GM21717 (cell line): Measurements from ENCODE around the gene PPP2R5B.
A peak's percentile ranks its signal among the peaks of the same experiment; 100 is the strongest.

Experiments used
- ATAC-seq: cut with Tn5 transposase; IDR thresholded peaks from one replicate; pipeline ENCODE4 v1.9.1; 2021; ENCODE audit warnings: mild to moderate bottlenecking, moderate library complexity; ENCODE audit not compliant: unreplicated experiment

PPP2R5B gene

GRCh38 chr11:64888729-64889511 is 35.6 kb upstream of the PPP2R5B start:
- no peak for ATAC-seq

- ATAC-seq: no peak
These were observed 34.0 kb upstream of the PPP2R5B start for GRCh38 chr11:64890522-64890939.

GRCh38 chr11:64891215-64891848 is 33.2 kb upstream of the PPP2R5B start:
- ATAC-seq: no peak

GRCh38 chr11:64891880-64892279 is 32.6 kb upstream of the PPP2R5B start:
- no peak for ATAC-seq

- ATAC-seq: no peak
These were observed 32.1 kb upstream of the PPP2R5B start for GRCh38 chr11:64892411-64892831.

DNA sequence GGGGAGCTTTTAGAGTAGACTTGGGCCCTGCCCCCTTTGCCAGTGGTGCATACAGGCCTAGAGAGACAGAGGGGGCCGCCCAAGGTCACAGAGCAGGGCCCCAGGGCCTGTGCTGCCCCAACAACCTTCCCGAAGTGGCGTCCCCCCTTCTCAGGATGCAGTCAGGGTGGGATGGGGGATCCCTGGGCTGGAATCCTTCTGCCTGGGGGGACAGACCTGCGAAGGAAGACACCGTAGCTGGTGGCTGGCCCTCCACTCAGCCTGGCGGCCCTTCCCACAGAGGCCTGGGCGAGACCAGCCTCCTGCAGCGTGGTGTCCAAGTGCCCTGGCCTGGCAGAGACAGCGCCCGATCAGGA is 31.7 kb upstream of the PPP2R5B start:
- no peak for ATAC-seq

DNA sequence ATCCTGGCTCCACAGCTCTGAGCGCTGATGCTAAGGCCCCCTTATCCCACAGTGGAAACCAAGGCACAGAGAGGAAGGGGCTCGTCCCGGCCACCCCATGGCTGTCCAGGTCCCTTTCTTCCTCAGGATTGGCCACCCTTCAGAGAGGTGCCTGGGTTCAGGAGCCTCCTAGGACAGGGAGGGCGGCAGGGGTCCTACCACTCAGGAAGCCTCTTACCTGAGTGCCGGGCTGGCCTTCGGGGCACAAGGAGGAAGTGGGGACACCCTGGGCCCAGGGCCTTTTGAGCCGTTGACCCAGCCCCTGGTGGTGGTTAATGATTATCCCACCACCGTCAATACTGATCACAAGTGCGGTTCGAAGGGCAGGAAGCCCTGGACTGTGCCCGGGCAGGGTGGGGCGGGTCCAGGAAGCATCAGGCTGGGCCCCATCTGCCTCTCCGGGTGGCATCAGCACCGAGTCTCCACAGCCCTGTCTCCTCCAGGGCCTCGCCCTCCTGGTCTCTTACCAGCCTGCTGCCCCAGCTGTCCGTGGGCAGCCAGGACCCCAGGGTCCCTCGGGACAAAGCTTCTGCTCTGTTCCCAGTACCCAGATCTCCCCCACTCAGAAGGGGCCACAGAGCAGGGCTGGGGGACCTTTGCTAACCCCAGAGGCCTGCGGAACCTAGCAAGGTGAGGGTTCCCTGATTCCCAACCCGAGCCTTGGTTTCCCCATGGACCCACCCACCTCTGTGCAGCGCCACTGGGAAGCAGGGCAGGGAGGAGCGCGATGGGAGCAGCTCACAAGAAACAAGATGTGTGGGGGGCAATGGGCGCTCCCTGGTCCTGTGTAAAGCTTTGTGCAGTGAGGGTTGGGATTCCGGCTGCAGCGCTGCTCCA is 31.1 kb upstream of the PPP2R5B start:
- no peak for ATAC-seq

- peak; percentile 57 for ATAC-seq
These were observed 30.2 kb upstream of the PPP2R5B start for GRCh38 chr11:64894070-64894811.

- ATAC-seq: no peak
These were observed 29.6 kb upstream of the PPP2R5B start for GRCh38 chr11:64894812-64895452.

GRCh38 chr11:64896448-64897022 is 28.0 kb upstream of the PPP2R5B start:
- ATAC-seq: no peak

DNA sequence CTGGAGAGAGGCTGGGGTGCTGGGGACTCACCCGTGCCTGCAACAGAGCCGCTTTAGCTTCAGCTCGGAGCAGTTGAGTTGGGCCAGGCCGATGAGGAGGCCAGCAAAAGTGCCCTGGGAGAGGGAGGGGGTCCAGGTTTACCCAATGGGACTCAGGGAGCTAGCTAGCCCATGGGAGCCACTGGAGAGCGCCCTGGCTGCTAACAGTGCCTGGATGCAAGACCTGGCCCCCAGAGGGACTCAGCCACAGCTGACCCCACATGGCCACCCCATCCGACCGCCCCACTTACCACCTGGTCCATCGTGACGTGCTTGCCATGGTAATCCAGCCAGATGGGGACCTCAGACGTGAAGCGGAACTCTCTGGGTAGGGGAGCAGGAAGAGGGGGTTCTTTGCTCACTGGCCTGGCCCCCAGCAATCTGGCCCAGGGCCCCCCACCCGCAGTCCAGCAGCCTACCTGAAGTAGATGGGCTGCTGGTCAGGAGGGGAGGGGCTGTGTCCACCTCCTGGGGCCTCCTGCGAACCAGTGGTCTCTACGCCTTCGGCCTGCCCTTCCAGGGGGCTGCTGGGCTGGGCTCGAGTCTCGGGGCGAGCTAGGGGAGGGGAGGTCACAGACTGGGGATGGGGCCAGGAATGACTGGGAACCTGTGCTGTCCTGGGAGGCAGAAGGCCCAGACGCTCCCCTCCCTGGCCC is 27.0 kb upstream of the PPP2R5B start:
- no peak for ATAC-seq

DNA sequence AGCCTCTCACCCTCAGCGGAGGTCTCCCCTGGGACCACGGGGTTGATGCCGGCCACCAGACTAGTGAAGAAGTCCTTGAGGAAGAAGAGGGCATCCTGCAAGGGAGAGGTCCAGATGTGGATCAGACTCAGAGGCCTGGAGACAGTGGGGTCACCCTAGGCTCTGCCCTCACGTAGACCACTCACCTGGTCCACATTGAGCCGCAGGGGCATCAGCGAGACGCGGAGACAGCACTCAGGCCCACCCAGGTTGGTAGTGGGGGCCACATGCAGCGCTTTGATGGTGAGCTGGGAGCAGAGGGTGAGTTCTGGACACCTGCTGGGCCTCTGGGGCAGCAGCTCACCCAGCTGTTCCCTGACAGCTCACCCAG is 26.4 kb upstream of the PPP2R5B start:
- no peak for ATAC-seq

GRCh38 chr11:64898541-64898940 is 25.9 kb upstream of the PPP2R5B start:
- ATAC-seq: no peak

GRCh38 chr11:64900263-64900678 is 24.2 kb upstream of the PPP2R5B start:
- ATAC-seq: no peak

- no peak for ATAC-seq
These were observed 23.7 kb upstream of the PPP2R5B start for GRCh38 chr11:64900774-64901173.

DNA sequence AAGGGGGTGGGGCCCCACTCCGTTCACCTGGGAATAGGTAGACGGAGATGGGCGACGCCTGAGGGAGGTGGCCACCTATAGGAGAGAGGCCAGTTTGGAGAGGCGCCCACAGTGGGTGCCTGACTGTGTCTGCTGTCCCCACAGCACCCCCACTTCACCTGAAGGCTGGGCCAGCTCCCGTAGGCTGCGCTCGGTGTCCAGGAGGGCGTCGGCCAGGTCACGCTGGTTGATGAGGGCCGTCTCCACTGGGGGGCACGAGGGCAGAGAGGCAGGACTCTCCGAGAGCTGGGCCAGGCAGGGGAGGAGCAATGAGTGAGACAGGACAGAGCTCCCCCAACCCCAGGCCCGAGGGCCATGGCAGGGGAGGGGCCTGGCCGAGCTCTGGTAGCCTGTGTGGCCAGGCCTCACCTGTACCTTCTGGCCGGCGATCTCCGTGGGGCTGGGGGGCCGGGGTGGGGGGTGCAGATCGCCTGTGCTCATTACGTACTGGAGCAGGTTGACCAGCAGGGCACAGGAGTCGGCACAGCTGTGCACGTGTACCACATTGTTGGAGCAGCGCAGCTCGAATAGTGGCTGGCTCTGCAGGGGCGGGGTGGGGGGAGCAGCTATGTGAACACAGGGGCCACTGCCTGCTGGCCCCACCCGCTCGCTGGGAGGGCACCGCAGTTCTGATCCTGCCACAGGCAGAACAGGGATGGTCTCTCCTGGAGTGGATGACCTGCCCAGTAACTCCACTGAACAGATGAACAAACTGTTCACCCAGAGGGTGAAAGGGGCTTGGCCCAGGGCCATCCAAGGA is 22.2 kb upstream of the PPP2R5B start:
- ATAC-seq: no peak

GRCh38 chr11:64903291-64903833 is 21.1 kb upstream of the PPP2R5B start:
- ATAC-seq: no peak

DNA sequence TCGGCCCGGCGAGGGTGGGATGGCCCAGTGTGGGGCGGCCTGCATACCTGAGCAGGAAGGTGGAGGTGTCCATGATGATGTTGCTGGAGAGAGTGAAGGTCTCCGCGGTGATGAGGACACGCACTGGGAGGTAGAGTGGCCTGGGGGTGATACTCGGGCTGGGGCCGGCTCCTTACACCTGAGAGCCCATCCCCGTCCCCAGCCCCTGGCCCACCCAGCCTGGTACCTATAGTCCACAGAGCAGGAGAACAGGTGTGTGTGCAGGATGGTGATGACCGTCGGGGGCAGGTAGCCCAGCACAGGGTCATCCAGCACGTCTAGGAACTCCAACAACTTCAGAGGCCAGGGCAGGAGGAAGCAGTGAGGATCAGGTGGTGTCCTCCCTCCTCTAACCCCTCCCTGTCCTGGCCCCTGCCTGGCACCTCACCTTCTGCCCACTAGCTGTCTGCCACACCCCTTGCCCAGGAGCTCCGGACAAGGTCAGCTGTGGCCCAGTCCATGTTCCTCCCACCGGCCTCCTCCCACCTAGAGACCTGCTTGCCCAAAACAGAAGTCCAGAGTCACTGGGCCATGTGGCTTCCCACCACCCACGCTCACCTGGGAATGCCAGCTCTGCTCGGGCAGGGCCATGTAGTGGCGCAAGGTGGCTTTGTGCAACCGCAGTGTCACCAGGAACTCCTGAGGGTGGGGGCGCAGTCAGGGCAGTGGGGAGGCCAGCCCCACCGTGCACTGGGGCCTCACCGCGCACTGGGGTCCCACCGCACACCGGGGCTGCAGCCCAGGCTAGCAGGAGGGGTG is 18.8 kb upstream of the PPP2R5B start:
- ATAC-seq: no peak
